SH-SY5Y (cell line): ENCODE results near the gene CLDN19.

Experiments
- GATA2 ChIP-seq: IDR thresholded peaks from 2 replicates; pipeline ENCODE4 v1.6.1; 2011; ENCODE audit warnings: mild to moderate bottlenecking, low read depth, low read length
- GATA3 ChIP-seq: IDR thresholded peaks from 2 replicates; pipeline ENCODE4 v1.6.1; 2011; ENCODE audit warnings: low read depth, mild to moderate bottlenecking, low read length, moderate library complexity

CLDN19 gene

DNA sequence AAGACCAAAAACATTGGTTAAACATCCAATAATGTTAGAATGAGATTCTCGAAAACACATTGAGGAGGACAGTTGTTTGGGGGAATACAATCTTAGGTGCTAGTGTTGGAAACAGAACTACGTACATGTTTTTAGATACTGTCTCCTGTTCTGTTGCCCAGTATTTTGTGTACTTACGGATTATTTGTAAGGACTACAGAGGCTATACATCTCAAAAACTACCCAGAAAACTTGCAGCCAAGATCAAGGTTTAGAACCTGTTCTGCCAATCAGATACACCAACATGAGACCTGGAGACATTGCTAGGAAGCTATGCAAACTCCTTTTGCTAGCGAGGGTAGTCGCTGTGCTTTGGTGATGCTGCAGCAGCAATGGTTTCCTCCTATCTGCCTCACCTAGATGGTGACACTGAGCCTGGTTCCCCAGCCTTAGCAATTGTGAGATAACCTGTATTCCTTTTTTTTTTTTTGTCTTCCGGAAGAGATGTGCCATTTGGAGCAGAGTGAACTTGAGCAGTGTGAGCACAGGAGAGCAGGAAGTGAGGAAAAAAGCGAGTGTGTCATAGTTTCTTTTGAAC, 36.1 kb downstream of the CLDN19 start:
- no peak for TF ChIP-seq GATA3
- no peak for TF ChIP-seq GATA2

DNA sequence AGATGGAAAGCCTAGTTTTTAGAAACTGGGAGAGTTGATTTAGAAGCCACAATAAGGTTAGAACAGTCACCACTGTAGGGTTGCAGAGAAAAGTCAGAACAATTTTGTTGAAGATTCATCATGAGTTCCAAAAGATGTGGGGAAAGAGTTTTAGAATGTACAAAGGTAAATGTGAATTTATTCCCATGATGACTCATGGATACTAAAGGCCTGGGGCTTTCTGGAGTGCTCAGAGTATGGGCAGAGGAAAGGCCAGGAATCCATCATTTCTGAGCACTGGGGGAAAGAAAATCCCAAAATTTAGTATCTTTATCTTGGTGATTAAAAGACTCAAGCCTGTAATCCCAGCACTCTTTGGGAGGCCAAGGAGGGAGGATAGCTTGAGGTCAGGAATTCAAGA, 40.0 kb downstream of the CLDN19 start:
- no peak for TF ChIP-seq GATA3
- no peak for TF ChIP-seq GATA2

DNA sequence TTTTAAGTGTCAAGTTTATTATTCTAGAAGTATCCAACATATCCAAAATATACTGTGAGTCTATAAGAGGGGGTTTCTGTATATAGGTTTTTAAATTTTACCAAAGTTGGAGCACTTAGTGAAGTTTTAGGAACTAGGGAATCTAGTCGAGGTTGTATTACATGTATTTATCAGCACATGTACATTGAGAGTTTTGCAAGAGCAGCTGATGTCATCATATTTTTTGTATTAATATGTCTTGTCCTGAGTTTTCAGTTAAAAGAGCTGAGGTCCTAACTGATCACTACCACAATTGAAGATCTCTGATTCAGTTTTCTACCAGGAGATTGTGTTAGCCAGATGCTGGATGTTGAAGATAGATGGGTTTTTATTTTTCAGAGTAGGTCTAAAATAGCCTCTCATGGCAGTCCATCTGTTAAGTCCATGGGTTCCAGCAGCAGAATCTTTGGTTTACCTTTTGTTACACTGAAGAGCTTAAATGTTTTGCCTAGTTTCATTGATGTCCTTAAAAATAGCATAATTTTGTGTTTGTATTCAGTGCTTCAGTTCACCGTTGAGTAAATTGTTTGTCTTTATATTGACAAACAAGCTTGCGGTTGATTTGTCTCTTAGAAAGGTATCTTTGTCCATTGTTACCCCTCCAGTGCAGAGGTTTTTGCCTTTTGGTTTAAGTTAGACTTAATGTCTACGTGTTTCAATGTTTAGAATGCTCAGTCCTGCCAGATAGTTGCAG, 41.8 kb downstream of the CLDN19 start:
- no peak for TF ChIP-seq GATA2
- no peak for TF ChIP-seq GATA3

DNA sequence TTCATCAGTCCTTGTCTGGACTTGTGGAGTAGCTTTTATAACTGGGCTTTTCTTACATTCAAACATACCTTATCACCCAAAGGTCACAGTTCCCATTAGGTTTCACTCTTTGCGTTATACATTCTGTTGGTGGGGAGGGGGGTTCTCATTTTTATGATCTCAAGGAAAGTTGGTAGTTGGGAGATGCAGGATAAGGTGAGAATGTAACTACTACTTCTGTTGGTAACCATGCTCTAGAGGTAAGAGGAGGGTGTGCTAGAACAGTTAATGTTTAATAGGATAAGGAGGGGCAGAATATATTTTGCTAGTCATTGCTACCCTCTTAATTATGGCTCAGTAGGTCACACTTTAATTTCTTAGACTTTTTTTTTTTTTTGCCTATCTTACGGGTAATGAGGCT, 47.1 kb downstream of the CLDN19 start:
- no peak for TF ChIP-seq GATA3

DNA sequence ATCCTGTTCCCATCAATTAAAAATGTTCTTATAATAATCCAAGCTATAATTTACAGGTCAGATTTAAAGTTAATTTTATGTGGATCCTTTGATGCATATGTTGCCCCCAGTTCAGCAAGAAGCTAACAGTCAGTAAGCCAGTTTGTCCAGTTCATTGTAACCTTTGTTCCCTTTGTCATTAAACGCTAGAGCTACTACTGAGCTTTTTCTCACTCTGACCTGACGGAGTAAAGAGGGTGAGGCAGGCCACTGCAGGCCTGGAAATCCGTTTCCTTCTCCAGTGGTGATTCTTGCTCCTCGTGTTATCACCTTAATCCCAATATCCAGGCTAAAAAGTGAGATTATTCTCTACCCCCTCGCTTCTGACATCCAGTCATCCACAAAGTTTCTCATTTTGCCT, 47.6 kb downstream of the CLDN19 start:
- no peak for TF ChIP-seq GATA3
- no peak for TF ChIP-seq GATA2

DNA sequence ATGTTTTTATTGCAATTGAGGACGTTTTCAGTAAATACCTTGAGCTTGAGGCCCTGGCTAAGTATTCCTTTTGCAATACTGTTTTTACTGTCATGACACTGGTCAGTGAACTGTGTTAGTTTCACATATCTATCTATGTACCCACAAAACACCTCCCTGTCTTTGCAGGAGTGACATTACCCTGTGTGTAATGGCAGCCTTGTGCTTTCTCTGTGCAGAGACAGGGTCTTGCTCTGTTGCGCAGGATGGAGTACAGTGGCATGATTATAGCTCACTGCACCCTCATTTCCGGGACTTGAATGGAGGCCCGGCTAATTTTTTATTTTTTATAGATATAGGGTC, 48.9 kb downstream of the CLDN19 start:
- TF ChIP-seq GATA2 (no peak), GATA3 (no peak)

DNA sequence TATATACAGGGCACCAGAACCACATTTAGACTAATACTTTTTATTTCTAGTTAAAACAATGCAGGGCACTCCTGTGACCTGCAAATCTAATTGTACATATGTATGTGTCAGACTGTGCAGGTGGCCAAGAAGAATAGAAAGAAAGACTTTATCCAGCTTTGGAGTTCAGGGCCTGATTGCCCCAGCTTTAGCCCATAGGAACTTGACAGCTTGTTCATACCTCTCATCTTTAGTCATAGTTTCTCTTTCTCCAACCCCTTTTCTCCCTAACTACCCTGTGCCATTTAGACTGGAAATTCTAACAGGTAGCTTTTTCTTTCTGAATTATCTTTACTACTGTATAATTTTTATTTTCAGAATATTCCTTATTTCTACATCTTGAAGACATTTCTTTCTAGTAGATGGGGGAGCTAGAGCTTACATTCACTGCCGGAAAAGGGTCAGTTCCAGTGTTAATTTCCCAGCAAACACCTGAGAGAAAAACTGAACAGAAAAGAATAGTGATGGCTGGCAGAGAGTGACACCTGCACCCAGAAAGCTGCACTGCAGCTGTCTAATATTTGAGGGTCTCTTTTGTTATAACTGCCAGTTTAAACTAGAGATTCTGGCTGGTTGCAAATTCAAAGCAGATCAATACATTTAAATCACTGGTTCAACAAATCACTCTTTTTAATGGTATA, 49.4 kb downstream of the CLDN19 start:
- no peak for TF ChIP-seq GATA3

DNA sequence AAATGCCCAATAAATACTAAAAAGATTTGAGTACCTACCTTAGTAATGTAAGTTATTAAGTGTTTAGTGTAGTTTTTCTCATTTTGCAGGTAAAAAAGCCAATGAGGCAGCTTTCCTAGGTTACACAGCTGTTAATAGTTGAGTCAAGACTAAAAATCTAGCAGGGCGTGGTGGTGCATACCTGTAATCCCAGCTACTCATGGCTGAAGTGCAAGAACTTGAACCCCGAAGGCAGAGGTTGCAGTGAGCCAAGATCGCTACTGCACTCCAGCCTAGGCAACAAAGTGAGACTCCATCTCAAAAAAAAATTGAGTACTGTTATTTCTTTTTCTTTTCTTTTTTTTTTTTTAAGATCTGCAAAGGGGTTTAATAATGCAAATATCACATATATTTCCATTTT, 50.1 kb downstream of the CLDN19 start:
- no peak for TF ChIP-seq GATA3
- no peak for TF ChIP-seq GATA2

DNA sequence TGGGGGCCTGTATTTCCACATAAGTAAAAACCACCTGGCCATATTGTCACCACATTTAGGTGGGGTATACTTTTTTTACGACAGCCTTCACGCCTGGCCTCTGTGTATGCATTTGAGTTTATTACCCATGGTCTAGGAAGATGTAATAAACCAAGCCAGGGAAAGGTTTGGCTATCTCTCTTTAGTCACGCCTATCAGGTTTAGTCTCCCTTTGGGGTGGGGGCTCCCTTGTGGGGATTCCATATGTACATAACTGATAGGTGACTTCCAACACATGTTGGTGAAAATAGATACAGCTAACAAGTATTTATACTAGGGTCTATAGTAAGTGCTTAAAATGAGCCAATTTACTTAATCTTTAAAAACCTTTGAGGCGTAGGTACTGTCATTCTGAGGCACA, 53.6 kb downstream of the CLDN19 start:
- no peak for TF ChIP-seq GATA3
- no peak for TF ChIP-seq GATA2

- TF ChIP-seq GATA3 (no peak), GATA2 (no peak)
Observed at GRCh38 chr1:42684139-42684538, 55.9 kb downstream of the CLDN19 start.
